HG02759 (cell line): Measurements from ENCODE around the gene SDK1.
"Not testable (repeated sequence)": the region's sequence is repeated elsewhere in the genome, so short reads cannot be mapped to it uniquely, and the experiment has no call there.

Source experiments
- ATAC-seq: cut with Tn5 transposase; IDR thresholded peaks from one replicate; pipeline ENCODE4 v1.9.1; 2021; ENCODE audit warnings: mild to moderate bottlenecking, moderate library complexity; ENCODE audit not compliant: unreplicated experiment

The SDK1 gene

DNA sequence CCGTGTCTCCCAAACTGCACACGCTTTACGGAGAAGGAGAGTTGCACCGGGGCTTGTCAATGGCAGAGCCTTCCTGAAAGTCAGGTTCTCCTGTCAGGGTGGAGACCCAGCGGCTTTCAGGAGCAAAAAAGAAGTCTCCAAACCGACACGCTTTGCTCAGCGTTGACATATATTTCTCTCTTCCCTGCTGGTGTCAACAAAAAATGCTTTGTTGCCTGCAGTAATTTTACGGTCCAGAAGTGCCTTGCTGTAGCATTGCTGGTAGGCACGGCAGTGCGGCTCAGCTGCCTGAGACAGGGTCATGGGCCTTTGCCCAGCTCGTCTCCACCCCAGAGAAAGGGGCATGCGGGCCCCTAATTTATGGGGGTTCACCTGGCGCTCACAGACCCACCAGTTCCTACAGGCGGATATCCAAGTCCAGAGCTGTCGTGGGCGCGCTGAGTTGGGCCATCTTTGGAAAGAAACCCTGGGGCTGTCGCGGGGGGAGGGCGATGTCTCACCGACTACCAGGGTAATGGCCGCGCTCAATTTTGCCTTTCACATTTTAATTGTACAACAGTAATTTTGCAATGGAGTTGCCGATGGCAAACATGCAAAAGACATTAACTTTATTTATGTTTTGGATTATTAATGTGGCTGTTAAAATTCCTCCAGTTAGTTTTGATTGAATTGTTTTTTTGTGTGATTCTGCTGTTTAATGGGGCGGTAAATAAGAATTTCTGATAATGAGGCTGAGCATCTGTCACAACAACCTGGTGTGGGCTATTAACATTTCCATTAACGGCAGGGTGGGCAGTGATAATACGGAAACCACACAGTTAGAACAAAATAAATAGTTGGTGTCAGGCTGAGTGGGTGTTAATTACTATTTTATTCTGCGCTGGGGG is 902.8 kb downstream of the SDK1 start:
- no peak for ATAC-seq

DNA sequence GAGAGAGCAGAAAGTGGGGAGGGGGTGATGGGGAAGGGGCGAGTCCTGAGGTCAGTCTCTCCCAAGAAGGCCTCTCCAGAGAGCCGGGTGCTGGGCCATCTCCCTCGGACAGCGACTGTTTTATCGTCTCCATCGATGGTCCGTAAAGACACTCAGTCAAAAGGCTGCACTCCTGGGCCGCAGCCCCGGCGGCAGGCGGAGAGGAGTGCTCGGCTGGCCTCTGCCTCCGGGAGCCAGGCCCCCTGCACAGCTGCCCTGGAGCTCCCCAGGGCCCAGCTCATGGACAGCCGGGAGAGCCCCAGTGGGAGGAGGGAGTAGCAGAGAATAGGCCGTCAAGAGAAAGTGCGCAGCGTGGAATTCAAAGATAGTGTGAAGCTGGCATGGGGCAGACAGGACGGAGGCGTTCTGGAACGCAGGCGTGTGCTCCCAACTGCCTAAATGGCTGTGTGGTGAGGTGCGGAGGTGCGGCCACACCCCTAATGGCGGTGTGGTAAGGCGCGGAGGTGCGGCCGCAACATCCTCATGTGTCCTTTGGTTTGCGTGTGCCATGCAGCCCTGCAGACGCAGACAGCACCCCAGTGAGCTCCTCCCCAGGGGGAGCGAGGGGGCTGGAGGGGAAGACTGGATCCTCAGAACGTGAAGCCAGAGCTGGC is 903.6 kb downstream of the SDK1 start:
- no peak for ATAC-seq

DNA sequence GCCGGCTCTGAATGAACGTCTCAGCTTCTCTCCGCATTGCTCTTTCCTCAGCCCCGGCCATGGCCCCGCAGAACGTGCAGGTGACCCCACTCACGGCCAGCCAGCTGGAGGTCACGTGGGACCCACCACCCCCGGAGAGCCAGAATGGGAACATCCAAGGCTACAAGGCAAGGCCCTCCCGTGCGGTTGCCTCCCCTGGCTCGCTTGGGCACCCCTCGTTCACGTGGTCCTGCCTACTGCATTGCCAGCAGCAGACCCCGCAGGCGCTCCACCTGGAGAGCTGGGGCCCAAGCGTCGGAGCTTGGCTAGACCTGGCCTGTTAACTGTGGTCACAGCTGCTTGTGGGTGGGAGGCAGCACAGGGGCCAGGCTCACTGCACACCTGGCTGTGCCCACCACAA is 904.8 kb downstream of the SDK1 start:
- no peak for ATAC-seq

DNA sequence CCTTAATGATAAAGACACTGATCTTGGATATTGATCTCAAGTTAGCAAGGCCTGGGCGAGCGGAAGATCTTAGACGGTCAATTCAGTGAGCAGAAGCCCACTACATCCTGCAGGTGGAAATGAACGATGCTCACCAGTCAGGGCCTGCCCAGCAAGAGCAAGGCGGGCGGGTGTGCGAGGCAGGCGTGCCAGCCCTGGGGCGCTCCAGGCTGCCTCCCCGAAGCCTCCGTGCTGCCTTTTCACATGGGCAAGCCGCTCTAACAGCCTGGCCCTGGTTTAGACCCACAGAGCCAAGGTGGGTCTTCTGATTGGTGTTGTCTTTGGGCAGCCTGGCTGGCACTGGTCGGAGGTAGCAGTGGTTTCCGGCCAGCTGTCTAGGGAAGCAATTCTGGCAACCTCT is 906.0 kb downstream of the SDK1 start:
- no peak for ATAC-seq

DNA sequence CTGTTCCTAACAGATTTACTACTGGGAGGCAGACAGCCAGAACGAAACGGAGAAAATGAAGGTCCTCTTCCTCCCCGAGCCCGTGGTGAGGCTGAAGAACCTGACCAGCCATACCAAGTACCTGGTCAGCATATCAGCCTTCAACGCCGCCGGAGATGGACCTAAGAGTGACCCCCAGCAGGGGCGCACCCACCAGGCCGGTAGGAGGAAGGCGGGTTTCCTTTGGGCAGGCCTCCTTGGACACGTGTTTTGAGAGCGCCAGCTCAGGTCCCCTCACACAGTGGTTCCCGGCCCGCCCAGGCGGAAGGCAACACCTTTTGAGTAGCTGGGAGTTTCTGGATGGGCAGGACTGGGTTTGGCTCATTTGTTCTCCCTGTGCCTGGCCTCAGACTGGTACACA is 907.0 kb downstream of the SDK1 start:
- no peak for ATAC-seq

DNA sequence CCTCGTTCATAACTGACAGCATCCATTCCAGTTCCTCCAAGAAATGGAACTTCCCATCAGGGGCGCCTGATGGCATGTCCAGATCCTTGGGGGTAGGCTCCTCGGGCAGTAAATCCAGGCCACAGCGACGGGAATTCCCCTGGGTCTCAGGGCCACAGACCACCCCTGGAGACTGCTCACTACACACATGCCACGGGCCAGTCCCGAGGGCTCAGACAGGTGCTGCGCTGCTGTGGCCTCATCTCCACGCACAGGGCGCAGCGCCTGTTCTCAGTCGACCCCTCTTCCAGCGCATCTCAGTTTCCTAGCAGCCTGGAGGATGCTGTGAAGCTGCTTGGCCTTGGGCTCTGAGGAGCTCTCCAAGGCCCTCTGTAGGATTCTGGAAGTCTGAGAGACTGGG is 907.5 kb downstream of the SDK1 start:
- ATAC-seq = no peak

DNA sequence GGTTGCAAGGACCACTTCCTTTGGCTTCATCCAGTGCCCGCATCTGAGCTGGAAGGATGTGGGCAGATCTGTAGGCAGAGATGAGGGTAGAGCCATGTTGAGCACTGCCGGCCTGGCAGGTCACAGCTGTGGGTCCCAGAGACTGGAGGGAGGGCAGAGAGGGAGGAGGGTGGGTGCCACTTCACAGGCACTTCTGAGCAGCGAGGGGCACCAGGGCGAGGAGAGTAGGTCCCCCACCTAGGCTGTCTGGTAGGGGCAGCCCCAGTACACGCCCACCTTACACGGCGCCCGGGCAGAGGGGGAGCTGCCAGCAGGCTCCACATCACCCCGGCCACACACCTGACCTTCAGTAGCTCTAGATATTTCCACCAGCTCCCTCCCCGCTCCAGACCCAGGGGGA is 908.1 kb downstream of the SDK1 start:
- ATAC-seq = no peak

DNA sequence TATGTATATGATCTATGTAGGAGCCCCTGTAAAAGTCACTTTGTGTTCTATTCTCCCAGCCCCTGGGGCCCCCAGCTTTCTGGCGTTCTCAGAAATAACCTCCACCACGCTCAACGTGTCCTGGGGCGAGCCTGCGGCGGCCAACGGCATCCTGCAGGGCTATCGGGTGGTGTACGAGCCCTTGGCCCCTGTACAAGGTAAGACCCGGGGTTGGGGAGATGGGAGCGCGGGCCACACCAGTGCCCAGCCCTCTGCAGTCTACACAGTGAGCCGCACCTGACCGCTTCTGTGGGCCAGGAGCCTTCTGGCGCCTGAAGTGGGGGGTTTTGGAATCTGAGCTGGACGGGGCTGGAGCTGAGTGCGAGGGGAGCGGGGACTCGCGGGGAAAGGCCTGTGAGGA is 908.9 kb downstream of the SDK1 start:
- no peak for ATAC-seq

DNA sequence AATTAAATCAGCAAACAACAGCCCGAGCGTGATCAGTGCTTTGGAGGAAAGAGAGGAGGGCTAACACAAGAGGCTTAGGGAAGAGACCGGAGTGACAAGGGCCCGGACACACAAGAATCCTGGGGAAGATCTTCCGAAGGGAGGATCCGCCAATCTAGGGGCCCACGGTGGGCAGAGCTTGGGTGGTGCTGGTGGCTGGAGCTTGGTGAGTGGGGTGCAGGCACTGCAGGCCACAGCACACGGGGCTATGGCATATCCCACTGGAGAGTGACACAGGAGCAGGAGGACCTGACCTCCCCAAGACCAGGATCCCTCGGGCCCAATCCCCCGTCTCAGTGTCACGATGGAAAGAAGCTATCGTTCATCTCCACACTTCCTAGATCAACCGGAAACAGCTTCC is 909.8 kb downstream of the SDK1 start:
- no peak for ATAC-seq

DNA sequence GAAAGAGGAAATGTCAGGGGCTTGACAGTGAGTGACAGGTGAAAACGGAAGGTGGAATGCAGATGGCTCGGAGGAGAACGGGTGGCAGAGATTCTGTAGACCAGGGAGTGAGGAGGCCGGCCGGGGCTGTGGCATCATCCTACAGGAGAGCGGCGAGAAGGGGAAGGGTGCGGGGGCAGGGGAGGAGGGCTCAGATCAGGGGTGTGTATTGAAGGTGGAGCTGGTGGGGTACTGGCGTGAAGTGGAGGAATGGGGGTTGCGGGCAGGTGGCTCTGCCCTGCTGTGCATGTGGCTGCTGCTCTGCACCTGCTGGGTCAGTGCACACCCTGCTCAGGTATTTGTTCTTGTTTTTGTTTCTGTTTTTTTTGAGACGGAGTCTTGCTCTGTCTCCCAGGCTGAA is 910.2 kb downstream of the SDK1 start:
- ATAC-seq = no peak

DNA sequence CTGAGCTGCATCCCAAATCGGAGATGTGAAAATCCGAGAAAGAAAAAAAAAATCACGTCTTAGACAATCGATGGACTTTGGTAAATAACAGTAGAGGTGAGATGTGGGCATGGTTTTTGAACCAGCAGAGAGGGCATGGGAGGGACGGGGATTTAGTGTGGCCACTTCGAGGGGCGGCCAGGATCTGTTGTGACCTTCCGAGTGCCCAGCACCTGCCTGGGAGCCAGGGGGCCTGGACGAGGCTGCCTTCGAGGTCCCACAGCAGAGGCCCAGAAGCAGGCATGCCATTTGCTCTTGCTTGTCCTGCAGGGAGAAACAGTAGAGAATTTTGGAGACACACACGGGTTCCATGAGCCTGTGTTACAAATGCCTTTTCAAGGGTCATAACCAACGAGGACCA is 911.3 kb downstream of the SDK1 start:
- no peak for ATAC-seq

DNA sequence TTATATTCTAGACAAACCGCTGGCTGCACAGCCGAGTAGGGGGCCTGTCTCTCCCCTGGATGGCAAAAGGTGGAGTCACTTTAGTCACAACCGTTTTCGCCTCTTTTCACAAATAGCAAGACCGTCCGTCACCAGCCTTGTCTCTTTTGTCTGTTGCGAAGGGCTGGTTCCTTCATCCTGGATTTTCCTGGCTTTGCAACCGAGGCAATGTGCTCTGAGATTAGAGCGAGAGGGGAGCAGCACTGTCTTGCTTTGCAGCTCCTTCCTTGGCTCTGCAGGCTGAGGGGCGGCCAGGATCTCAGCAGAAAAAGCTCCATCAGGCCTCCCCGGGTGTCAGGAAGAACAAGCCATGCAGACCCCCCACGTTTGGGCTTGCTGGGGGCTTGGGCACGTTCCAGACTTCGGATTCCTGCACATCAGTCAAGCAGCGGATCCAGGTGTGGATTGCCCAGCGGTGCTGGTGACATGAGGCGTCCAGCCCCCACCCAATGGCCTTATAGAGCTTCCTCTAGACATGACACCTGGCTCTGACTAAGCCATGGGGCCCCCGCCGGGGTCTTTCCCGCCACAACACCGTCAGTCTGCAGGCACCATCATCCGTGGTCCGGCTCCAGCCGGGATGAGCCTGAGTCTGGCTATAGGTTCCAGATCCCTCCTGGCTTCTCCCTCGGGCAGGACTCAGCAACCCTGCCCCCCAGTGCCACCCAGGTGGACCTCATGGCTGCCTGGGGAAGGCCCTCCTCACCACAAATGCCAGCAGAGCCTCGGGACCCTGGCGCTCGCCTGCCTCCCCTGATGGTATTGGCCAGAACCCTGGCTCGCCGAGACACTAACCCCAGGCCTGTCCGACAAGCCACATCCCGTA is 913.5 kb downstream of the SDK1 start:
- no peak for ATAC-seq

DNA sequence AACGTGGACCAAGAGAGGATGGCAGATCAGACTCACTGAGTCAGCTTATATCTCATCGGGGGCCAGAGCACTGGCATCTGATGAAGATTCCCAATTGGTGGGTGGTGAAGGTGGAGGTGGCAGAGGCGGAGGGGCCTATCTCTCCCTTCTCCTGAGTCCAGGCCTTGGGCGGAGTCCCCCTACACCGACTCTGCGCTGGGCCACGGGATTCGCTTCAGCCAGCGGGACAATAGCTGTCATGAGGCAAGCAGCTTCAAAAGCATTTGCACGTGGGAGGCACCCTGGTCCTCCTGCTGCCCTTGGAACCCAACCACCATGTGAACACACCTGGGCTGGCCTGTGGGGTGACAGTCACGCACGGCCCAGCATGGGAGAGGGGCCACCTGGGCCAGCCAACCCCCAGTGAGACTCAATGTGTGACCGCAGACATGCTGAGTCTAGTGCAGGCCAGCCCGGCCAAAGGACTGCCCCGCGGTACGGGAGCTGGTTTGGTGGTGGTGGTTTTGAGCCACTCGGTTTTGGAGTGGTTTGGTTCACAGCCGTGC is 914.2 kb downstream of the SDK1 start:
- ATAC-seq = no peak

DNA sequence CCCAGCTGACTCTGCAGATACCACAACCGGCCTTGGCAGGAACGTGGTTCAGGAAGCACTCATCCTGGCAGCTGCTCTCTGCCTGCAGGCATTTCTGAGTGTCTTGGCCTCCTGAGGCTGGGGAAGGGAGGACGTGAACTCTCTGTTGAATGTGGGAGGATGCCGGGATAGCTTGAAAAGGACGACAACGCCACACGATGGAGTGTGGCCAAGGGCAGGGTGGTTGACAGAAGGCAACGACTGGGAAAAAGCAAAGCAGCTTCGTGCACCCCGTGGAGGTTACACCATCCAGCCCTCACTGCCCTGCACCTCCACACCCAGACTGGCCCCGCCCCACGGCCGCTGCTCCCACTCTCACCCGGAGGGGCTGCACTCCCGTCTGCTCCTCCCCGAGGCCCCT is 915.0 kb downstream of the SDK1 start:
- no peak for ATAC-seq

DNA sequence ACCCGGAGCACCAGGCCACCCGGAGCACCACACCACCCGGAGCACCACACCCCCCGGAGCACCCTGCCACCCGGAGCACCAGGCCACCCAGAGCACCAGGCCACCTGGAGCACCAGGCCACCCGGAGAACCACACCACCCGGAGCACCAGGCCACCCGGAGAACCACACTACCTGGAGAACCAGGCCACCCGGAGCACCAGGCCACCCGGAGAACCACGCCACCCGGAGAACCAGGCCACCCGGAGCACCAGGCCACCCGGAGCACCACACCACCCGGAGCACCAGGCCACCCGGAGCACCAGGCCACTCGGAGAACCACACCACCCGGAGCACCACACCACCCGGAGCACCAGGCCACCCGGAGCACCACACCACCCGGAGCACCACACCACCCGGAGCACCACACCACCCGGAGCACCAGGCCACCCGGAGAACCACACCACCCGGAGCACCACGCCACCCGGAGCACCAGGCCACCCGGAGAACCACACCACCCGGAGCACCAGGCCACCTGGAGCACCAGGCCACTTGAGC is 916.1 kb downstream of the SDK1 start:
- ATAC-seq = not testable (repeated sequence)

DNA sequence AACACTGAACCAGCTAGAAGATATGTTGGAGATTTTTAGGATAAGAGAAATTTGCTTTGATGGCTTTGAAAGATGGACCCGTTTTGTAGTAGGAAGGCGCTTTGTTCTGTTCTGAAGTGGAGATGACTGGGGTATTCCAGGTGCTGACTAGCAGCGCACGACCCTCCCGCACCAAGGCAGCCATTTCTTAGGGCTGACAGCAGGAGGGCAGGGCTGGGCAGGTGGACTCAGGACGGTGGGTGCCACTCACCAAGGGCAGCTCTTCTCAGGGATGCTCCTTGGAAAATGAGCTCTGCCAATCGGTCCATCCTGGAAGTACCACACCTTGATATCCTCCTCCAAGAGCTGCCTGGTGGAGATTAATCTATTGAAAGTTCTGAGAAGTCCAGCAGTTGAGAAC is 917.4 kb downstream of the SDK1 start:
- no peak for ATAC-seq

DNA sequence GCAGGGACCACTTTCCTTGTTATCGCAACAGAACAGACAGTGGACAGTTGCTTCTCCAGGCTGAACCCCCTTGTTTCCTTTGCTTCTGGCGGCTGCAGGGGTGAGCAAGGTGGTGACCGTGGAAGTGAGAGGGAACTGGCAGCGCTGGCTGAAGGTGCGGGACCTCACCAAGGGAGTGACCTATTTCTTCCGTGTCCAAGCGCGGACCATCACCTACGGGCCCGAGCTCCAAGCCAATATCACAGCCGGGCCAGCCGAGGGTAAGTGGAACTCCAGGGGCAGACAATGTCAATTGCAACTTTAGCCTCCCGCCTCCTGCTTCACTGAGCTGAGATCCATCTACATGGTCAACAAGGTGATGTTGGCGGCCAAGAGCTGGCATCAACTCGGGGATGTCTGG is 919.0 kb downstream of the SDK1 start:
- no peak for ATAC-seq

DNA sequence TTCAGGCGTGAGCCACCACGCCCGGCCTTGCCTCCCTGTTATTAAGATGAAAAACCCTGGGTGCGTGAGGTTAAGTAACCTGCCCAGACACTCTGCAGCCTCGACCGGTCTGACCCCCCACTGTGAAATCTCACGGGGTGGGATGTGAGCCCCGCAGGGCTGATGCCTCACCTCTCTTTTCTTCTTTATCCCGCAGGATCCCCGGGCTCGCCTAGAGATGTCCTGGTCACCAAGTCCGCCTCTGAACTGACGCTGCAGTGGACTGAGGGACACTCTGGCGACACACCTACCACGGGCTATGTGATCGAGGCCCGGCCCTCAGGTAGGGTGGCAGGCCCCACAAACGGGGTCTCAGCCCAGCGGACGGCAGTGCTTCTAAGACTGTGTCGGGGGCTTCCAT is 920.0 kb downstream of the SDK1 start:
- ATAC-seq = no peak

DNA sequence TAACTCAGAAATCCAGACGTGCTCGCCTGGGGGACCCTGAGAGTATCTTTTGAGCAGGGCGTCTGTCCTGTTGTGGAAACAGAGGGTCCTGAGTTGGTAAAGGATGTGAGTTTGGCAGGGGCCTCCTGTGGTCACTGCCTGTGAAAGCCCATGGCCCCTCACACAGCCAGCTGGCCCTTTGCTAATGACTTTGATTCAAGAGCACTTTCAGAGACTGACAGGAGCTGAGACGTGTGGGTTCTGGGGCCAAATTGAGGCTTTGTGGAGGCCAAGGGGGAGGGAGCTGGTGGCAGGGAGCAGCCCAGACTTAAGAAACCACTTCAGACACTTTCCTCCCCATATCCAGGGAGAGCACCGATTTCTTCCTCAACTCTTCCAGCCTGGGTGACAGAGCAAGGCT is 921.6 kb downstream of the SDK1 start:
- no peak for ATAC-seq

DNA sequence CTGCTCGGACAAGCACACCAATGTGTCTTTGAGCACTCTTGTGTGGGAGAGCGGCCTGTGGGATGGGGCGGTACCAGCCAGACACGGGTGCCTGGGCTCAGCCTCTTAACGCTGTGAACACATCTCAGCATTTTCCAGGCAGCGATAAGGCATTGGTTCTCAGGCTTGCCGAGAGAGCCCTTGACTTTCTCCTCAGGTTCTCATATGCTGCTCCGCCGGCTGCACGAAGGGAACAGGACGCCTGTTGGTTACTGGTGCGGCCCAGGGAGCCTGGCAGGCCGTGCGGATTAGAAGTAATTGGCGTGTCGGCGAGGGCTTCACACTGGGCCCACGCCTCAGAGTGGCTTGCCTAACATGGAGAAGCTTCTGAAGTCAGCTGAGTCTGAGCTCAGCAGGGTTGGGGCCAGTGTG is 924.3 kb downstream of the SDK1 start:
- ATAC-seq = no peak

DNA sequence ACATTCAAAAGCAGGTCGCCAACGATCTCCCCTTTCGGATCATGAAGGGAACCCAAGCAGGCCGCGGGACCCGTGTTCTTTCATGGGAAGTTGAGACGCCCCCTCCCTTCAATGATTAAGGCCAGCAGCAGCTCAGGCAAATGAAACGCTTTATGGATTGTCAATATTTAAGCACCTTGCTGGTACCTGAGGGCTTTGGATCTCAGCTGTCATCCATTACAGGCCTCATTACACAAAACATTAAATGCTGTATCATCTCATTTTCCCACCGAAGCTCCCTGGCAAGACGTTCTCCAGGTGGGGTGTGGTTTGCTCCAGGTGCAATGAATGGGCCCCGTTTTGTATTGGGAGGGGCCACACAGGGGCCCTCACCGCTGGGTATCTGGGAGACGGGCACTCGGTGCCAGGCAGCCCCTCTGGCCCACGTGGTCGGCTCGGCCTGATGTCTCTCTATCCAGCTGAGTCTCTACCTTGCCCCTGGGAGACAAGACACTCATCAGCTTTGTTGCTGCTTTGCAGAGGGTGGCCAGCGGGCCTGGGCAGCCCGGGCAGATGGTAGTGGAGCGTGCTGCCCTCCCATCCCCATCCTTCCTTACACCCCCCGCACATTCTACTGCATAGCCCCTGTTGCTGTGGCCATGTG is 925.0 kb downstream of the SDK1 start:
- ATAC-seq = no peak
